ENCODE measurements around the gene FOLR2. TPM values are rescaled to one million over a fixed set of nuclear protein-coding genes. Genes with fewer than 3 reads are reported as not detected.

The FOLR2 gene
- polyA plus RNA-seq, 1 donor (not counting 4 experiments of a cell fraction or from before 2014, with no cell fraction given): not detected

- no peak overlapping the region for H3K4me2 ChIP-seq (ENCODE audit: control insufficient read depth, extremely low read depth, insufficient read depth, low read depth, low read length)
- H3K4me3 ChIP-seq (ENCODE audit: control insufficient read depth in 2 of 3, extremely low read depth in 1 of 3, insufficient read depth in 2 of 3, low read depth in 1 of 3, low read length in 3 of 3): no peak overlapping the region
- H3K36me3 ChIP-seq (ENCODE audit: control insufficient read depth in 2 of 2, extremely low read depth in 1 of 2, insufficient read depth in 2 of 2, low read length in 2 of 2): peaks cover 25 to 28% of the 10 kb centered on the region in 2 experiments
- no peaks in the 10 kb centered on the region for H3K9me1 ChIP-seq (ENCODE audit: control insufficient read depth, extremely low read depth, insufficient read depth, low read length)
- H3K9ac ChIP-seq (ENCODE audit: control insufficient read depth, extremely low read depth, insufficient read depth, low read length): no peak overlapping the region
- no peak overlapping the region for H3K27ac ChIP-seq (ENCODE audit: control insufficient read depth, insufficient read depth, low read length)
- DNase-seq (ENCODE audit: low read depth, low spot score) (no peak), FAIRE-seq (no peak)
- dilution Hi-C loops (cut with MboI; ENCODE audit: extremely low pct_ligation_motif_present, low sequenced_read_pairs): no loop called here
- peaks cover 4% of the 10 kb centered on the region for H4K20me1 ChIP-seq (ENCODE audit: control insufficient read depth, extremely low read depth, insufficient read depth, low read length)
- H3K79me2 ChIP-seq (ENCODE audit: control insufficient read depth, insufficient read depth, low read length): no peaks in the 10 kb centered on the region
- peaks cover 30% of the 10 kb centered on the region for H3K27me3 ChIP-seq (ENCODE audit: control insufficient read depth, extremely low read depth, insufficient read depth, low read length)
- peaks cover 6% of the 10 kb centered on the region for H3K4me1 ChIP-seq (ENCODE audit: control insufficient read depth, extremely low read depth, insufficient read depth, low read length)
- no peak overlapping the region for H2AFZ ChIP-seq (ENCODE audit: control insufficient read depth, low read length)
- no peaks in the 10 kb centered on the region for H3K9me3 ChIP-seq (ENCODE audit: control insufficient read depth, low read depth, low read length)
- TF ChIP-seq EZH2 (IDR thresholded peaks at IDR 0.05; ENCODE audit: low read length) (no peak), CTCF (optimal IDR thresholded peaks at IDR 0.05 in 1 of 3, IDR thresholded peaks at IDR 0.05 in 1 of 3, conservative IDR thresholded peaks at IDR 0.05 in 1 of 3; ENCODE audit: extremely low read depth in 1 of 3, insufficient read depth in 2 of 3, low read length in 3 of 3) (no peak)
These were observed 22.1 kb downstream of the FOLR2 start for GRCh38 chr11:72238492-72239312.

- Histone ChIP-seq H3K9ac (ENCODE audit: control insufficient read depth, extremely low read depth, insufficient read depth, low read length) (no peak overlapping the region), H3K9me1 (ENCODE audit: control insufficient read depth, extremely low read depth, insufficient read depth, low read length) (no peaks in the 10 kb centered on the region), H4K20me1 (ENCODE audit: control insufficient read depth, extremely low read depth, insufficient read depth, low read length) (peaks cover 4% of the 10 kb centered on the region), H3K27ac (ENCODE audit: control insufficient read depth, insufficient read depth, low read length) (no peak overlapping the region), H3K4me1 (ENCODE audit: control insufficient read depth, extremely low read depth, insufficient read depth, low read length) (peaks cover 6% of the 10 kb centered on the region), H3K36me3 (ENCODE audit: control insufficient read depth in 2 of 2, extremely low read depth in 1 of 2, insufficient read depth in 2 of 2, low read length in 2 of 2) (peaks cover 19 to 22% of the 10 kb centered on the region in 2 experiments), H3K79me2 (ENCODE audit: control insufficient read depth, insufficient read depth, low read length) (no peaks in the 10 kb centered on the region), H3K4me3 (ENCODE audit: control insufficient read depth in 2 of 3, extremely low read depth in 1 of 3, insufficient read depth in 2 of 3, low read depth in 1 of 3, low read length in 3 of 3) (no peak overlapping the region), H3K4me2 (ENCODE audit: control insufficient read depth, extremely low read depth, insufficient read depth, low read depth, low read length) (peak overlapping the region; percentile 54), H2AFZ (ENCODE audit: control insufficient read depth, low read length) (no peak overlapping the region), H3K9me3 (ENCODE audit: control insufficient read depth, low read depth, low read length) (no peaks in the 10 kb centered on the region), H3K27me3 (ENCODE audit: control insufficient read depth, extremely low read depth, insufficient read depth, low read length) (peaks cover 34% of the 10 kb centered on the region)
- FAIRE-seq (no peak), DNase-seq (ENCODE audit: low read depth, low spot score) (no peak)
- TF ChIP-seq CTCF (optimal IDR thresholded peaks at IDR 0.05 in 1 of 3, IDR thresholded peaks at IDR 0.05 in 1 of 3, conservative IDR thresholded peaks at IDR 0.05 in 1 of 3; ENCODE audit: extremely low read depth in 1 of 3, insufficient read depth in 2 of 3, low read length in 3 of 3) (no peak), EZH2 (IDR thresholded peaks at IDR 0.05; ENCODE audit: low read length) (no peak)
- dilution Hi-C loops (cut with MboI; ENCODE audit: extremely low pct_ligation_motif_present, low sequenced_read_pairs): no loop called here
These were observed 22.8 kb downstream of the FOLR2 start for GRCh38 chr11:72239313-72239848.

Measured in keratinocyte (primary cell).